B cell (primary cell): Measurements from ENCODE around the gene OTUB2. TPM values are rescaled to one million over a fixed set of nuclear protein-coding genes. Genes with fewer than 3 reads are reported as not detected.

Experiments
- ATAC-seq: fragments of 200-7000 bp; cut with Tn5 transposase; one replicate; pipeline ENCODE4 v1.10.0; 2021; ENCODE audit warnings: low read depth, mild to moderate bottlenecking, moderate number of reproducible peaks, moderate library complexity
- CTCF ChIA-PET: fragments of 350-600 bp; sonication (Branson Sonifier 250); formaldehyde crosslinking; loops from one replicate; lab custom pipeline; 2021; ENCODE audit warnings: antibody characterized with exemption, inconsistent platforms; lab: Charles Lee
- POLR2A ChIA-PET: fragments of 350-600 bp; sonication (Branson Sonifier 250); formaldehyde crosslinking; loops from one replicate; lab custom pipeline; 2021; ENCODE audit warnings: antibody characterized with exemption; lab: Charles Lee
- DNase-seq: peaks from one replicate; pipeline ENCODE4 v3.0.0; 2013
- H2AFZ ChIP-seq: 2 replicates; pipeline ENCODE4 v1.6.1; 2012; ENCODE audit warnings: mild to moderate bottlenecking, low read depth, low read length; ENCODE audit not compliant: insufficient read depth, poor library complexity, severe bottlenecking
- H3K27ac ChIP-seq, 2 donors: 1 replicate in 1 of 2; 2 replicates in 1 of 2; pipeline ENCODE4 v1.5.1; 2012 to 2013; ENCODE audit warnings: low read length in 2 of 2, mild to moderate bottlenecking in 2 of 2, moderate library complexity in 1 of 2
- H3K27me3 ChIP-seq, 4 experiments: fragments of 200-600 bp in 1 of 4; sonication (generic) in 1 of 4; replicated peaks in 1 of 4; 1 replicate in 2 of 4; 2 replicates in 2 of 4; pipeline versions ENCODE4 v1.6.1 to v1.7.0; 2013 to 2016; ENCODE audit warnings: low read length in 3 of 4, mild to moderate bottlenecking in 2 of 4, mixed read lengths in 1 of 4, moderate library complexity in 1 of 4; ENCODE audit not compliant: insufficient read depth in 4 of 4, control insufficient read depth in 3 of 4; ENCODE audit errors: control extremely low read depth in 1 of 4
- H3K36me3 ChIP-seq, 2 experiments: replicated peaks in 1 of 2; 1 replicate in 1 of 2; 2 replicates in 1 of 2; pipeline versions ENCODE4 v1.6.1 to v1.7.1; 2013; ENCODE audit warnings: low read length in 1 of 2; ENCODE audit not compliant: insufficient read depth in 2 of 2, control insufficient read depth in 1 of 2; ENCODE audit errors: control extremely low read depth in 1 of 2, extremely low read depth in 1 of 2
- H3K4me1 ChIP-seq, 2 donors: fragments of 200-600 bp in 1 of 2; sonication (generic) in 1 of 2; 1 replicate in 1 of 2; 2 replicates in 1 of 2; pipeline versions ENCODE4 v1.5.1 to v1.6.1; 2013 to 2017; ENCODE audit warnings: low read length in 2 of 2; ENCODE audit not compliant: control insufficient read depth in 2 of 2, insufficient read depth in 2 of 2
- H3K4me2 ChIP-seq: replicated peaks from 2 replicates; pipeline ENCODE3; 2012; ENCODE audit warnings: mild to moderate bottlenecking, low read depth, low read length; ENCODE audit not compliant: poor library complexity, severe bottlenecking
- H3K4me3 ChIP-seq, 5 experiments: fragments of 200-600 bp in 1 of 5; sonication (generic) in 1 of 5; 1 replicate in 3 of 5; 2 replicates in 2 of 5; pipeline versions ENCODE4 v1.5.1 to v1.7.0; 2011 to 2016; ENCODE audit warnings: low read length in 4 of 5, mild to moderate bottlenecking in 4 of 5, low read depth in 2 of 5, control low read depth in 1 of 5, moderate library complexity in 1 of 5; ENCODE audit not compliant: insufficient read depth in 1 of 5; ENCODE audit errors: control extremely low read depth in 1 of 5, extremely low read depth in 1 of 5
- H3K79me2 ChIP-seq: fragments of 200-600 bp; sonication (generic); one replicate; pipeline ENCODE4 v1.6.0; 2016; ENCODE audit warnings: low read length; ENCODE audit not compliant: control insufficient read depth, insufficient read depth
- H3K9ac ChIP-seq: fragments of 200-600 bp; sonication (generic); 2 replicates; pipeline ENCODE4 v1.6.1; 2017; ENCODE audit warnings: mild to moderate bottlenecking, low read length, moderate library complexity
- H3K9me3 ChIP-seq, 3 donors: one replicate each; pipeline versions ENCODE4 v1.6.1 to v1.7.1; 2013; ENCODE audit warnings: low read length in 2 of 3; ENCODE audit not compliant: control insufficient read depth in 2 of 3, insufficient read depth in 1 of 3; ENCODE audit errors: control extremely low read depth in 1 of 3
- H4K20me1 ChIP-seq: 2 replicates; pipeline ENCODE4 v1.6.0; 2012; ENCODE audit warnings: mild to moderate bottlenecking, low read length; ENCODE audit not compliant: insufficient read depth, control insufficient read depth, poor library complexity, severe bottlenecking
- H3K27ac Mint-ChIP-seq: one replicate; pipeline ENCODE4 v1.8.0; 2021; ENCODE audit warnings: mixed read lengths
- H3K27me3 Mint-ChIP-seq: one replicate; pipeline ENCODE4 v1.8.0; 2021; ENCODE audit warnings: mixed read lengths
- H3K4me1 Mint-ChIP-seq: one replicate; pipeline ENCODE4 v1.8.0; 2021; ENCODE audit warnings: mixed read lengths
- H3K4me3 Mint-ChIP-seq: one replicate; pipeline ENCODE4 v1.8.0; 2021; ENCODE audit warnings: mixed read lengths
- H3K9me3 Mint-ChIP-seq: one replicate; pipeline ENCODE4 v1.8.0; 2022; ENCODE audit warnings: mixed read lengths; ENCODE audit not compliant: insufficient read depth
- CTCF ChIP-seq: fragments of 200-600 bp; IDR thresholded peaks from one replicate; pipeline ENCODE4 v1.8.0; 2022; ENCODE audit warnings: antibody characterized with exemption, mild to moderate bottlenecking
- EZH2 ChIP-seq: IDR thresholded peaks from 2 replicates; pipeline ENCODE4 v1.6.1; 2012; ENCODE audit warnings: borderline replicate concordance, low read depth, mild to moderate bottlenecking, moderate library complexity, low read length; ENCODE audit not compliant: insufficient read depth, poor library complexity, severe bottlenecking
- WGBS: methylation state at CpG from one replicate; pipeline ENCODE4 v1.1.5; 2013; ENCODE audit warnings: missing lambda C conversion rate; ENCODE audit not compliant: insufficient coverage; 5-methylcytosine and 5-hydroxymethylcytosine counted together
- intact Hi-C: fragments of 100-400 bp; cut with micrococcal nuclease; formaldehyde crosslinking; loops from one replicate; pipeline ENCODE4 v1.10.0; 2022
- polyA plus RNA-seq: library from polyadenylated mRNA; depleted of rRNA; stranded (reverse); fragments of >200 nt; gene quantifications from 2 replicates; pipeline ENCODE4 v1.2.3, GENCODE V29; 2012
- total RNA-seq, 2 donors: library from RNA; stranded (reverse); fragments of 120-200 nt in 1 of 2; gene quantifications; 1 replicate in 1 of 2; 2 replicates in 1 of 2; pipeline versions ENCODE4 v1.2.3 to v1.2.4, GENCODE V29; 2013 to 2022

Gene OTUB2
- total and polyA plus RNA-seq, 2 donors (not counting 1 experiment from before 2014, with no cell fraction given): 0.04 to 0.17 TPM

- peaks cover 36 to 45% of the 10 kb centered on the region in 2 donors for H3K4me1 ChIP-seq
- peak overlapping the region; percentile 83 for H3K4me2 ChIP-seq
- TF ChIP-seq CTCF (no peak), EZH2 (no peak)
- H4K20me1 ChIP-seq: peaks cover 50% of the 10 kb centered on the region
- CTCF ChIA-PET: interaction anchor here (1.1 to 2.6 kb wide), 4 partner anchors 49 to 57 kb away, joined by 3 to 10 read pairs (median 5); partner anchors contain the start of genes IFI27L2 and OTUB2
- peaks cover 3 to 7% (median 5%) of the 10 kb centered on the region in 3 donors for H3K9me3 ChIP-seq
- intact Hi-C loops: loop anchor here (1.0 to 2.0 kb wide), 3 partner anchors 44 to 117 kb away; partner anchors contain the start of gene PPP4R4
- peak overlapping the region; percentile 83 to 93 for H3K27ac ChIP-seq
- peak overlapping the region; percentile 93 for H2AFZ ChIP-seq
- Mint-ChIP-seq H3K27me3 (no peaks in the 10 kb centered on the region), H3K4me1 (peaks cover 52% of the 10 kb centered on the region), H3K27ac (peak overlapping the region; percentile 97), H3K4me3 (peak overlapping the region; percentile 97), H3K9me3 (peaks cover 5% of the 10 kb centered on the region)
- peaks cover 5 to 27% of the 10 kb centered on the region in 2 experiments for H3K36me3 ChIP-seq
- H3K9ac ChIP-seq: peak overlapping the region; percentile 93
- ATAC-seq: no peak
- H3K27me3 ChIP-seq: no peaks in the 10 kb centered on the region
- H3K79me2 ChIP-seq: peaks cover 73% of the 10 kb centered on the region
- peak; percentile 46 for DNase-seq
- WGBS: 0% methylated on average over 13 of the region's 15 CpGs
- POLR2A ChIA-PET: interaction anchor here (1.7 kb wide), 1 partner anchor 95 kb away, joined by 5 read pairs; no protein-coding TSS in a partner anchor
- peak overlapping the region; percentile 74 to 99 (median 97) for H3K4me3 ChIP-seq
Measured at GRCh38 chr14:94079891-94080620, 53.9 kb downstream of the OTUB2 start.
